ENCODE results near the gene HTR3A.

HTR3A gene

DNA sequence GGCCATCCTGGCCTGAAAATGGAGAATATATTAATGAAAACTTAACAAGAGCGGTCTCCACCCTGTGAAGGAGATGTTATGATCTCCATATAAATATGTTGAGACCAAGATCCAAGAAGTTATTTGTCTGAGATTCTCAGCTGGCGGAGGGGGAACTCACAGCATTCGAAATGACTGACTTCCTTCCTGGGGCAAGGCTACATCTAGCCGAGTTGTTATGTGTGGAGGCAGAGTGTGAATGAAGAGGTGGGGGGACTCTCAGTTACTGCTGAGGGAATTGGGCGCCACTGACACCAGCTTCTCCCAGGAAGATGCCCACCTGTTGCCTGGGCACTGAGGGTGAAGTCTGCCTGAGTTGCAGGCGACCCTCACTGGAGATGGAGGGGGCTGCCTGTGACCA is 5.9 kb downstream of the HTR3A start:
- DNase-seq, result no peak

DNA sequence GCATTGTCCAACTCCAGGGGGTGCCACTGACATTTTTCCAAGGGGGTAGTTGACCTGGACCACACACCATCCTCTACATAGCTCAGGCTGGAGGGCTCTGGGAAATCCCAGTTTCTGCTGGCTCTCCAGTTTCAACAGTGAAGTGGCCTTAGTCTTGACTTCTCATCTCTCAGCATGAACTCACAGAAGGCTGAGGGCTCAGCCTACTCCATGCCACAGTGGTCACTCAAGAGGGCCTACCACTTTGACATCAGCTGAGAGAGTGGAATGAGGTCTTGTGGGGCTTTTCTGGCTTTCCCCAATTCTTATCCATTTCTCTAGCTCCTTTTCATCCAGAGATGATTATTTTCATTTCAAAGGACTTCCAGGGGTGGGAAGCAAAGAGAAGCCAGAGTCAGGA is 7.4 kb downstream of the HTR3A start:
- no peak for DNase-seq

DNA sequence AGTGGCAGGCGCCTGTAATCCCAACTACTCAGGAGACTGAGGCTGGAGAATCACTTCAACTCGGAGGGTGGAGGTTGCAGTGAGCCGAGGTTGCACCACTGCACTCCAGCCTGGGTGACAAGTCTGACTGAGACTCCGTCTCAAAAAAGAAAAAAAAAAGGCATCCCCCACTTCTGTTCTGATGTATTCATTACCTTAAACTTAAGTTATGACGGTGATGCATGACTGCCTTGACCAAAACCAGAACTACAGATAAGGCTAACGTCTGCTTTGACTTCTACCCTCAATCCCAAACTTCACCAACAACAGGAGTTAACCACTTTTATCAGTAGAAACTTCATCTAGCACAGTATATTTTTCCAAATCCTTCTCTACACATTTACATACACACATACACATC is 9.9 kb downstream of the HTR3A start:
- DNase-seq, result no peak

DNA sequence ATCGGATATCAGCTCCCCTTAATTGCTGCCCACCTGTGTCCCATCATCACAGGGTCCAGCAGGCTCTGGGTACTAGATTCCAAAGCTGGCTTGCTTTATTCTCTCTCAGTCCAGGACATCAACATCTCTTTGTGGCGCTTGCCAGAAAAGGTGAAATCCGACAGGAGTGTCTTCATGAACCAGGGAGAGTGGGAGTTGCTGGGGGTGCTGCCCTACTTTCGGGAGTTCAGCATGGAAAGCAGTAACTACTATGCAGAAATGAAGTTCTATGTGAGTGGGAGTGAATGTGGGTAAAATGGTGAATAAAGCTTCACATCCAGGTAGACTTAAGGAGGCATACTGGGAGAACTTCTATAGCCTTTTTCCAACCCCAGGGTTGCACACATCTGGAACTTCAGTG is 11.0 kb downstream of the HTR3A start:
- DNase-seq, result no peak

DNA sequence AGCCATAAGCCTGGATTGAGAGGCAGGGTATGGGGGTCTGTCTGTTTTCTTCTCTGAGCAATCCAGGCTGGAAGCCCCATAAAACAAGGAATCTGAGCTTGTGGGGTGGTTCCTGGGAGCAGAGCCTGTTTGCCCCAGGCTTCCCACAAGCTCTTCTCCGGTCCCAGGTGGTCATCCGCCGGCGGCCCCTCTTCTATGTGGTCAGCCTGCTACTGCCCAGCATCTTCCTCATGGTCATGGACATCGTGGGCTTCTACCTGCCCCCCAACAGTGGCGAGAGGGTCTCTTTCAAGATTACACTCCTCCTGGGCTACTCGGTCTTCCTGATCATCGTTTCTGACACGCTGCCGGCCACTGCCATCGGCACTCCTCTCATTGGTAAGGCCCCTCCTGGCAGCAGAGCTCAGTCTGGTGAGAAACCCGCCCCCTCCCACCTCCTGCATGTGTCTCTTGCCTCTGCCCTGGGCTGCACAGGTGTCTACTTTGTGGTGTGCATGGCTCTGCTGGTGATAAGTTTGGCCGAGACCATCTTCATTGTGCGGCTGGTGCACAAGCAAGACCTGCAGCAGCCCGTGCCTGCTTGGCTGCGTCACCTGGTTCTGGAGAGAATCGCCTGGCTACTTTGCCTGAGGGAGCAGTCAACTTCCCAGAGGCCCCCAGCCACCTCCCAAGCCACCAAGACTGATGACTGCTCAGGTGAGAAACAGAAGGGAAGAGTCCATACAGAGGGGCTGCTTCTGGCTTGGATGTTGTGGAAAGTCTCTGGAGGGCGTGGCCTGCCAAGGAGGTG is 11.6 kb downstream of the HTR3A start:
- no peak for DNase-seq

DNA sequence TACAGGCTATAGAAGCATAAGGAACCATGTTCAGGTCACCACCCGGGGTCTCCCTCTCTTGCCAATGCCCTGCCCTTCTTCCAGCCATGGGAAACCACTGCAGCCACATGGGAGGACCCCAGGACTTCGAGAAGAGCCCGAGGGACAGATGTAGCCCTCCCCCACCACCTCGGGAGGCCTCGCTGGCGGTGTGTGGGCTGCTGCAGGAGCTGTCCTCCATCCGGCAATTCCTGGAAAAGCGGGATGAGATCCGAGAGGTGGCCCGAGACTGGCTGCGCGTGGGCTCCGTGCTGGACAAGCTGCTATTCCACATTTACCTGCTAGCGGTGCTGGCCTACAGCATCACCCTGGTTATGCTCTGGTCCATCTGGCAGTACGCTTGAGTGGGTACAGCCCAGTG is 14.5 kb downstream of the HTR3A start:
- no peak for DNase-seq

DNA sequence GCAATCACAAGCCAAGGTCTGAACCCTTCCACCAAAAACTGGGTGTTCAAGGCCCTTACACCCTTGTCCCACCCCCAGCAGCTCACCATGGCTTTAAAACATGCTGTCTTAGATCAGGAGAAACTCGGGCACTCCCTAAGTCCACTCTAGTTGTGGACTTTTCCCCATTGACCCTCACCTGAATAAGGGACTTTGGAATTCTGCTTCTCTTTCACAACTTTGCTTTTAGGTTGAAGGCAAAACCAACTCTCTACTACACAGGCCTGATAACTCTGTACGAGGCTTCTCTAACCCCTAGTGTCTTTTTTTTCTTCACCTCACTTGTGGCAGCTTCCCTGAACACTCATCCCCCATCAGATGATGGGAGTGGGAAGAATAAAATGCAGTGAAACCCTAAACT is 15.0 kb downstream of the HTR3A start:
- no peak for DNase-seq

DNA sequence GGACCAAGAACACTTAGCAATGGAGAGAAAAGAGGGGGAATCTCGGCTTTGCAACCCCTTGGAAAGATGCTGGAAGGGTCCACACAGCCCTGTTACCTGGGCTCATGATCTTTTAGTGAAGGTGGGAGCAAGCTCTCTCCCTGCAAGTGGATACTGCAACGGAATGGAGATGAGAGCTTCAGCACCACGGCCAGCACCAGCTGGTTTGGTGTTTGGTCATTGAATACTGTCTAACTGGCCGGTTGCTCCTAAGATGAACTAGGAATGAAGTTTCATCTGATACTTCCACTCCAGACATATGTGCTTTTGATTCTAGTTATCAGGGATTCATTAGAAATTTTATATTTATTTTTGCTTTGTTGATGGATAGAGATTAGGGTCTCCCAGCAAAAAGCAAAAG is 16.3 kb downstream of the HTR3A start:
- DNase-seq, result no peak

DNA sequence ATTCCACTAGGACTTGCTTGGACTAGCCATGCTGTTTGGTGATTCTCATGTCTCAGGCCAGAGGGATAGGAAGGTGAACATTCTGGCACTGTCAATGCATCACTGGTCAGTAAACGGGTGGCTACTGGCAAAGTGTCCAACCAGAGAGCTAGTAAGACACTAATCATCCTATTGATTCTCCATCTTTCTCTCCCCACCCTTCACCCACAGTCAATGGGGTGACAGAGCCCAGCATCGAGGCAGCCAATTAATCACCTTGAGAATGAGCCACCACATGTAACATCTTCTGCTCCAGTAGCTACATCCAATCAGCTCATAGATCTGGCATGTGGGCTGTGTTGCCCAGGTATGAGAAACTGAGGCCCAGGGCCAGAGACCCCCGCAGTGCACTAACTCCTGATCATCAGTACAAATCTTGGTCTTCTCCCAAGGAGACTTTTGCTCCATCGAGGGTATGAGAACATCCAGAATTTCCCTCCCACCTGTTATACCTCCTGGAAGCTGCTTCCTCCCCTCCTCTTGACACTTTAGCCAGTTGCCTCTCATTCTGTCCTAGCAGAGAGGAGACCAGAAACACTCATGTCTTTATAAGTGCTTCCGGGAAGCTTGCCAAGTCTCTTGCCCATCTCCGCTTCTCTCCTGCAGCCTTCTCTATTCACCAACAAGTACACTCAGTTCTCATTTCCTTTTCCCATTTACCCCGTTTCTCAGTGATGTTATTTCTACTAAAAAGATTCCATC is 17.0 kb downstream of the HTR3A start:
- no peak for DNase-seq

DNA sequence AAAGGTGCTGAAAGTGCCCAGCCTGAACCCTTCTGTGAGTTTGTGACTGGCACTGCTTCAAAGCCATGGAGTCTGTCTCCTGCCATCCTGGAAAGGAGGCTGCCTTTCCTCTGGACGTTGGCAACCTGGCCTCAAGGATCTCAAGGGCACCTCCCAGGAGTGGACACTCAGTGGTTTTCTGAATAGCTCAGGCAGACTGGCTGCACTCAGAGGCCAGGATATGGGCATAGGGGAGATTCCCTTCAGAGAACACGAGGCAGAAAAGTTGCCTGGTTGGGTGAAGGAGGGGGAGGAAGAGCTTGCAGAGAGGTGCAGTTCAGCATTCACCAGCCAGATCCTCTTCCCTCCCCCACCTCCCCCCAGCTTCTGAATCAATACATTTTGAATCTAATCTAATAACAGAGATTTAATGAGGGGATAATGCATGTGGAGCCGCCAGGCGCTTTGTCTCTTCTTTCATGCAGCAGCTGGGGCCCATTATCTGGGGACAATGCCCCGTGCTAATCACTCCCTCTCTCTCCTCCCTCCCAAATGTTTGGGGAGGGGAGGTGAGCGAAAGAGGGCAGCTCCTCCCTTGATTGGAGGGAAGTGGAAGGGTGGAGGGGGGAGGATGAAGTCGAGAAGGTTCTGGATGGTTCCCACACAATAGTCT is 17.7 kb downstream of the HTR3A start:
- DNase-seq, result no peak

DNA sequence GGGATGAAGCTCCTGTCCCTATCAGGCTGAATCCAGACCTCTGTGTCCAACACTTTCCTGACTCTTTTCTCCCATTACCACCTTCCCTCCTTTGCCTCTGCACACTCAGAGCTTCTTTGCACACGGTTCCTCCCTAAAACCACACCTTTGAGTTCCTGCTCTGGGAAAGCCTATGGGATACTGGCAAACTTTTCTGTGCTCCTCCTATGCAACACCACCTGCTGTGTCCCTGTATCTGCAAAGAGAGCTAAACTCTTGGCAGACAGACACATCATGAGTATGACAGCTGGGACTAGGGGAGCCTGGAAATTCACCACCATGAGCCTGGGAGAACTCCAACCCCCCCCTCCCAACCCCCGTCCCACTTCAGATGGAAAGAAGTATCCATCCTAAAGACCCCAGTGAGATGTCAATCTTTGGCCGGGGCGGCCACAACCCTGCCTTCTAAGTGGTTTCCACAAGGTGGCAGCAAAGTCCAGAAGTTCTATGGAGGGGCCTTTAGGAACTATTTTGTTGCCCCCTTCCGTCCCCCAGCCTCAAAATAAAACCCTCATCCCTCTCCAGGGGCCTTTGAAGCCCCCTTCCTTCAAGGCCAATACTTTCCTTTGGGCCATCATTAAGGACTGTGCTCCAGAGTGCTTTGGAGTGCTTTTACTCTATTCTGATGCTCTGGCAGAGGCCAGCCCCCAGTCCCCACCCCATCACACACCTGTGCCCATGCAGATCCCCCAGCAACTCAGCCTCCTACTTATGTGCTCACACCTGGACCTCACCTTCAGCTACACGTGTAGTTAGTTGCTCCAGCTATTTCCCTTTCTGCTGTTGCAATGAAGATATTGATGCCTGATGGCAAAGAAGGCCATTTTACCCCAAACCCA is 19.4 kb downstream of the HTR3A start:
- DNase-seq, result peak; percentile 51

DNA sequence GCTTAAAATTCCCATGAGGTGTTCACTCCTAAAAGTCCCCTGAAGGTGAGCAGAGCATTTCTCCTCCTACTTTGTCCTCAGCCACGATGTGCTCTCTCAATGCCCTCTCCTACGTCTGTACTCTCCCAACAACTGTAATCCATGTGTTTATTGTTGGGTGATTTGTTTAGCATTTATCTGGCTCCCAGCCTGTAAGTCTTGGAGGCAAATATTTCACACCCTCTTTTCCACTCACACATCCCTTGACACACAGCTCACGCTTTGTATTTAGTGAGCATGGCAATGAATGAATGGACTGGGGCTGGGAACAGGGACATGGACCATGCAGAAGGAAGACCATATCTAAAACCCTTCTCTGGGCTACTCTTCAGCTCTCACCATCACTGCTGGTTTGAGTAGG is 22.6 kb downstream of the HTR3A start:
- no peak for DNase-seq

DNA sequence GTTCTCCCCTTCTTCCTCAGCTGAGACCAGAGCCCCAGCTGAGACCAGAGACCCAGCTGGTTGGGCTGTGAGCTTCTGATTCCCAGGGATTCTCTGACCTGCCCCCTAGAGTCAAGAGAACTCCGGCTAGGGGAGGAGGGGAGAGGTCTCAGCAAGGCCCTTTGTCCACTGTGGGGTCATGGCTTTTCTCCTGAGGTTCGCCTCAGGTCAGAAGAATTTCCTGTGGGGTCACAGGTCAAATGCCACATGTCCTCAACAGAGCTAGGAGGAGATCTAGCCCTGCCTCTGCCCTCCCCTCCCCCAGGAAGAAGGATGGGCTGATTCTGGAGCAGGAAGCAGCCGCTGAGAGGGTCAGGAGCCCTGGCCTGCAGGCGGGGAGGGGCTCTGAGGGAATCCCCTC is 23.7 kb downstream of the HTR3A start:
- no peak for DNase-seq

DNA sequence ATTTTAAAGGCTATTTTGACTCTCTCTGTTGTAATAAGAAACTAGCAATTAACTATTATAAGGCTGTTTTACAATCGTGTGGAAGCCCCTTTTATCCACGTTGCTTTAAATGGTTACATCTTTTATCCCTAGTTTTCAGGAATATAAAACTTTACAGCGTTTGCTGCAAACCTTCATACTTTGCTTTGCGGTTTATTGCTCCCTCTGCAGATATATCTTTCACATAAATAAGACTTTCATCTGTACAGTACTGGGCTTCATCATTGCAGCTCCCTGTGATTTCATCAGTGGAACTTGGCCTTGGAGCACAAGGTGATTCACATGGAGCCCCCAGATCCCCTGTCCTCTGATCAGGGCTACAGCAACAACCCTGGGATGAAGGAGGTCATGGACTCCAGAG is 25.6 kb downstream of the HTR3A start:
- no peak for DNase-seq

DNA sequence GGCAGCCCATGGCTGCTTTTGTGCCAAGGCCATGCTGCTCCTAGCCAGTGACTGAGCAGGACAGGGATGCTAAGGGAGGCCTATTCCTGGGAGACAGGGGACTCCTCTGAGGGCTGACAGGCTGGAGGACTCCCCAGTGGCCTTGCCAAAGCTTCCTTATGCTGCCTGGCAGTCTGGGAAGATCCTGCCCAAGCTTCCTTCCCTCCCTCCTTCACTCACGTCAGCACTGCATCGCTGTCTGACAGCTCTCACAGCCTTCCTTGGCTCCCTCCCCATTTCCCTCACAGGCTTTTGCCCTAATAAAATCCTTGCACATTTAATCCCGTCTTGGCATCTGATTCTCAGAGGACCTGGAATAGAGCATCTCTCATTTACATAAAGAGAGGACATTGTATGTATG is 26.5 kb downstream of the HTR3A start:
- no peak for DNase-seq

DNA sequence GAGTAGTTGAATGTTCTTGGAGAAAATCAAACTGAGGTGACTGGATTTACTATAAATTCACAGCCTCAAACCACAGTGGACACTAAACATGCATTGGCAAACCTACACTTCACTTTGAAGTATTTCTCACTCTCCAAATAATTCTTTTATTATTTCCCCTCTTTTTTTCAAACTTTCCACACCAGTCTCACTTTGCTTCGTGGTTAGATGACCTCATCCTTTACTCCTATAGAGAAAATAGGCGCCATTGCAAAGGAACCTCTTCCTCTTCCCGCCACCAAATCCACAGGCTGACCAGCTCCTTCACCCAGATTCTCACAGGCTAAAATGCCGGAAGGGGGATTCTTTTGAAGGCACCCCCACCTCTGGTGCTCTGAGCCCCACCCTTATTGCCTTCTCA is 33.4 kb downstream of the HTR3A start:
- DNase-seq, result no peak

DNA sequence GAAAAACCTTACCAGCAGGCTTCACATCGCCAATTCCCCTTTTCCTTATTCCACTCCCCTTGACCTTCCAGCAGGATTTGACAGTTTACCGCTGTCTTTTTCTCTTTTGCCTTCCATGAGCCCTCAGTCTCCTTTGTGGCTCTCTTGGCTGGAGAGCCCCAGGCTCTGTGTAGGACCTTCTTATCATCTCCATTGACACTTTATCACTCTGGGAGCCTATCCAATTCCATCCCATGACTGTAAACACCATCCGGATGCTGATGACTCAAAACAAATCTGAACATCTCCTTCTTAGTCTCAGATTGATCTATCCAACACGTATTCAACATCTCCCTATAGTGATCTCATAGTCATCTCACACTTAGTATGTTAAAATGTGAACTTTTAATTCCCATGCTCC is 36.0 kb downstream of the HTR3A start:
- no peak for DNase-seq

DNA sequence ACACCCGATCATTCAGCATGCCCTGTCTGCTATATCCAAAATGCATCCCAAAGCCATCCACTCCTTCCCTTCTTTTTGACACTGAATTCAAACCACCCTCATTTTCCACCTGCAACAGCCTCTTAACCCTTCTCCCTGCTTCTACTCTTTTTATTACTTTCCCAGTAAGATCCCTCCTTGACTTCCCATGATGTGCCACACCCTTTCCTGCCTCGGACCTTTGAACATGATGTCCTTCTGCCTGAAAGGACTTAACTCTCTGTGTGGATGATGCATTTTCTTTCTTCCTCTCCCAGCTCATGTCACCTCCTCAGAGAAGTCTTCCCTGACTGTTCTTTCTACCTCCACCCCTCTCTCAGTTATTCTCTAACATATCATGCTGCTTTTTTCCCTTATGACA is 36.5 kb downstream of the HTR3A start:
- no peak for DNase-seq

DNA sequence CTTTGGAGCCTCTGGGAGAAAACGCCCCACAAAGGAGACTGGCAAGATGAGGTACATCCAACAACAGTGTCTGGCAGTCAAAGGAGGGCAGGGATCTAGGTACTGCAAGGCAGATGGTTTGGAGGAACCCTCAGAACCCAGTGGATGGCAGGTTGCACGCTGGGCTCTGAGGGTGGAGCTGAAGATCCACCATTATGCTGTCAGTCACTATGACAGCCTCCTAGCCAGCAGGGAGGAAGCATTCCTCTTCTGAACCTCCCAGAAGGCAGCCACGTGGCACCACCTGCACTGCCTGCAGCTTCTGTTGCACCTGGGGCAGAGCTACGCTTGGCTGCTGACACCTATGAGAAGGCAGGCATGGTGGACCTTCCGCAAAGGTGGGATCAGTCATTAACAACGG is 40.2 kb downstream of the HTR3A start:
- no peak for DNase-seq

DNA sequence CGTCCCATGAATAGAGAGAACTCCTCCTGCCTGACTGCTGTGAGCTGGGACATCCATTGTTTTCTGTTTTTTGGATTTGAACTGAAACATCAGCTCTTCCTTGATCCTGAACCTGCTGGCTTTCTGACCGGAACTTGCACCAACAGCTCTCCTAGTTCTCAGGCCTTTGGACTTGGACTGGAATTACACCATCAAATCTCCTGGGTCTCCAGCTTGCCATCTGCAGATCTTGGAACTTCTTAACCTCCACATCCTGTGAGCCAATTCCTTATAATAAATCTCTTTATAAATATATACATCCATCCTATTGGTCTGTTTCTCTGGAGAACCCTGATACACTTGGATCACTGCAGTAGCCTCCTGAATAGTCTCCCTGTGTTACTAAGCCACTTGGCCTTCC is 42.1 kb downstream of the HTR3A start:
- DNase-seq, result no peak

DNA sequence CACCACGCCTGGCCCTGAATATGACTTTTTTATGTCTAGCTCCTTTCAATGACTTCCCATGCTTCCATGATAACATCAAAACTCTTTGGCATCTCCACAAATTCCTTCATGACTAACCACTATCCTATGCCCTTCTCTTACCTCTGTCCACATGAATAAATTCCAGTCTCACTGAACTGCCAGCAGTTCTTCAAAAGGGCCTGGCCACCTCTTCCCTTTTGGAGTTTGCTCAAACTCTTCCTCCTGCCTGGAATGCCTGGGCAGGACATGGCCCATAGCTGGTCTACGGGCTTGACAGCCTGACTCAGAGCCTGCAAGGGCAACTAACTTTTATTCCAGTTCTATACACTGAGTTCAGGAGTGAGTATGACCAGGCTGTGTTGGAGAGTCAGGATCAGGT is 42.8 kb downstream of the HTR3A start:
- DNase-seq, result no peak

DNA sequence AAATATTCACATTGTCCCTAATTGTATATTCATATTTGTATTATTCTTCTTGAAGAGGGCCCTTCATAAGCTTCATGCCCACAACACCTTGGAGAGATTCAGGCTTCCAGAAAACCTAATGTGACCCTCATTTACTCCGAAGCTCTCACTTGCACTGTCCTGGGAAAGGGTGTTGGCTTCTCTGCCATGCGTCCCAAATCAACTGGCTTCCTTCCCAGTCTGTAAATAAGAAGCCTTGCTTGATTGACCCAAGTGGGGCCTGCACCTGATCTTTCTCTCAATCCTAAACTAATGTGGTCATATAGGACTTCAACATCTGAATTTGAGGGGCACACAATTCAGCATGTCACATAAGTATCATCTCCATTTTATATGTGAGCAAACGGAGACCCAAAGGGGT is 44.1 kb downstream of the HTR3A start:
- DNase-seq, result no peak

DNA sequence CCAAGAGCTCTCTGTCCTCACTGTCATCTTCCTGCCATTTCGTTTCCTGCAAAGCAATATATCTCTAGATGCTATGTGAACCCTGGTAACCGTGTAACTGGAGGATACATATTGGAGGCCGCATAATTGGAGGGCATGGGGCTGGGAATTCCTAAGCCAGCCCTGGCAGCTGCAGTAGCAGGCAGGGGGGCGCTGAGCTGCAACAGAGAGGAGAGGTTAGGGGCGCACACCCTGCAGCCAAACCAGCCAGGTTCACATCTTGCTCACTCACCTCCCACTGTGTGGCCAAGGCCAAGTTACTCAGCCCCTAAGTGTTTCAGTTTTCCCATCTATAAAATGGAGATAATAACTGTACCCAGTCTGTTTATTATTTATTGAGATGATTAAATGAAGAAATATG is 44.7 kb downstream of the HTR3A start:
- DNase-seq, result no peak
